HCT116 (cell line): ENCODE measurements around the gene POMT2. TPM values are rescaled to one million over a fixed set of nuclear protein-coding genes. Genes with fewer than 3 reads are reported as not detected.

Source experiments
- ATAC-seq: fragments of 200-7000 bp; cut with Tn5 transposase; 2 replicates; pipeline ENCODE4 v1.9.1; 2020; ENCODE audit warnings: mild to moderate bottlenecking, moderate library complexity
- BruUV-seq: library from RNA; stranded (reverse); fragments of 400-500 nt; replicated peaks from 2 replicates; lab custom pipeline; 2021; lab: Mats Ljungman, UMichigan
- CTCF ChIA-PET: fragments of 300-600 bp; sonication (Branson Sonifier 250); formaldehyde crosslinking; loops from one replicate; lab custom pipeline; 2021; ENCODE audit warnings: antibody characterized with exemption; lab: Charles Lee
- POLR2A ChIA-PET: fragments of 300-600, 350-600 bp; sonication (Branson Sonifier 250); formaldehyde crosslinking; loops from one replicate; lab custom pipeline; 2021; ENCODE audit warnings: antibody characterized with exemption; lab: Charles Lee
- RAD21 ChIA-PET, 2 experiments: fragments of 300-600 bp; sonication (Branson Sonifier 250); formaldehyde crosslinking; loops; one replicate each; lab custom pipeline; 2023; ENCODE audit warnings: low total read pairs in 2 of 2; ENCODE audit not compliant: uncharacterized antibody in 2 of 2, unreplicated experiment in 2 of 2, low non-redundant PET in 1 of 2; lab: Charles Lee
- DNase-seq: peaks from one replicate; pipeline ENCODE4 v3.0.0-alpha.2; 2010; ENCODE audit warnings: low read depth, low spot score
- H2AFZ ChIP-seq: fragments of 200-600 bp; shearing (Covaris generic), sonication (generic); 2 replicates; pipeline ENCODE4 v1.6.1; 2017; ENCODE audit warnings: low read depth, mixed run types, mixed read lengths, antibody characterized with exemption, low read length; ENCODE audit not compliant: poor library complexity, severe bottlenecking
- H3K27ac ChIP-seq: 2 replicates; pipeline ENCODE4 v1.5.1; 2012; ENCODE audit warnings: low read depth, low read length
- H3K27me3 ChIP-seq: fragments of 200-600 bp; sonication (generic); 2 replicates; pipeline ENCODE4 v1.6.1; 2016; ENCODE audit warnings: mixed run types, low read length, mixed read lengths; ENCODE audit not compliant: insufficient read depth
- H3K36me3 ChIP-seq, 2 experiments: fragments of 200-500 bp in 1 of 2; fragments of 200-600 bp in 1 of 2; sonication (Bioruptor generic) in 1 of 2; sonication (generic) in 1 of 2; 2 replicates each; pipeline versions ENCODE4 v1.5.1 to v1.6.1; 2014 to 2016; ENCODE audit warnings: low read length in 2 of 2, inconsistent platforms in 1 of 2, mixed read lengths in 1 of 2, mixed run types in 1 of 2; ENCODE audit not compliant: insufficient read depth in 2 of 2, control insufficient read depth in 1 of 2
- H3K4me1 ChIP-seq, 2 experiments: fragments of 200-600 bp in 1 of 2; sonication (generic) in 1 of 2; 2 replicates each; pipeline versions ENCODE4 v1.5.1 to v1.6.1; 2012 to 2017; ENCODE audit warnings: low read length in 2 of 2, inconsistent platforms in 1 of 2, mild to moderate bottlenecking in 1 of 2, mixed read lengths in 1 of 2, mixed run types in 1 of 2, moderate library complexity in 1 of 2; ENCODE audit not compliant: insufficient read depth in 2 of 2, control insufficient read depth in 1 of 2
- H3K4me2 ChIP-seq: fragments of 200-600 bp; sonication (generic); 2 replicates; pipeline ENCODE4 v1.6.1; 2017; ENCODE audit warnings: mixed run types, low read length, mixed read lengths
- H3K4me3 ChIP-seq, 2 experiments: fragments of 200-600 bp in 1 of 2; sonication (generic) in 1 of 2; replicated peaks in 1 of 2; 2 replicates each; pipeline ENCODE4 v1.5.1; 2011 to 2016; ENCODE audit warnings: low read length in 2 of 2, control low read depth in 1 of 2, low read depth in 1 of 2, mild to moderate bottlenecking in 1 of 2, mixed read lengths in 1 of 2, mixed run types in 1 of 2
- H3K79me2 ChIP-seq: fragments of 200-600 bp; sonication (generic); 2 replicates; pipeline ENCODE4 v1.6.1; 2017; ENCODE audit warnings: mild to moderate bottlenecking, mixed run types, low read length, moderate library complexity, mixed read lengths; ENCODE audit not compliant: insufficient read depth
- H3K9ac ChIP-seq: fragments of 200-600 bp; sonication (generic); 2 replicates; pipeline ENCODE4 v1.6.1; 2016; ENCODE audit warnings: low read length, mixed read lengths
- H3K9me2 ChIP-seq: fragments of 200-600 bp; sonication (generic), shearing (Covaris generic); 2 replicates; pipeline ENCODE4 v1.6.1; 2017; ENCODE audit warnings: mixed run types, mild to moderate bottlenecking, moderate library complexity; ENCODE audit not compliant: insufficient read depth
- H3K9me3 ChIP-seq, 2 experiments: fragments of 200-500 bp in 1 of 2; fragments of 200-600 bp in 1 of 2; sonication (Bioruptor generic) in 1 of 2; sonication (generic) in 1 of 2; 2 replicates each; pipeline ENCODE4 v1.6.1; 2014 to 2017; ENCODE audit warnings: low read length in 2 of 2, mixed read lengths in 2 of 2, inconsistent platforms in 1 of 2, low read depth in 1 of 2, mild to moderate bottlenecking in 1 of 2, mixed run types in 1 of 2, moderate library complexity in 1 of 2; ENCODE audit not compliant: control insufficient read depth in 1 of 2, insufficient read depth in 1 of 2
- H4K20me1 ChIP-seq: fragments of 200-600 bp; sonication (generic), shearing (Covaris generic); 2 replicates; pipeline ENCODE4 v1.6.1; 2017; ENCODE audit warnings: mixed run types, mild to moderate bottlenecking, moderate library complexity; ENCODE audit not compliant: insufficient read depth
- CBX3 ChIP-seq: IDR thresholded peaks from 2 replicates; pipeline ENCODE4 v1.6.1; 2012; ENCODE audit warnings: low read depth
- CEBPB ChIP-seq: IDR thresholded peaks from 2 replicates; pipeline ENCODE4 v1.6.1; 2012; ENCODE audit warnings: low read depth
- CTCF ChIP-seq, 3 experiments: fragments of 200-600 bp in 1 of 3; sonication (generic) in 1 of 3; IDR thresholded peaks in 2 of 3; conservative IDR thresholded peaks in 1 of 3; 2 replicates each; pipeline ENCODE4 v1.5.1; 2012 to 2017; ENCODE audit warnings: low read depth in 2 of 3, low read length in 2 of 3, antibody characterized with exemption in 1 of 3, borderline replicate concordance in 1 of 3, control low read depth in 1 of 3, mild to moderate bottlenecking in 1 of 3, mixed read lengths in 1 of 3, mixed run types in 1 of 3, moderate library complexity in 1 of 3; ENCODE audit not compliant: insufficient read depth in 1 of 3
- EGR1 ChIP-seq: IDR thresholded peaks from 2 replicates; pipeline ENCODE4 v1.6.1; 2012; ENCODE audit warnings: low read depth
- ELF1 ChIP-seq: IDR thresholded peaks from 2 replicates; pipeline ENCODE4 v1.6.1; 2012; ENCODE audit warnings: low read depth, borderline replicate concordance
- EZH2phosphoT487 ChIP-seq: fragments of 200-600 bp; IDR thresholded peaks from 2 replicates; pipeline ENCODE4 v1.6.1; 2018; ENCODE audit warnings: antibody characterized with exemption, borderline replicate concordance
- JUND ChIP-seq: IDR thresholded peaks from 2 replicates; pipeline ENCODE4 v1.6.1; 2012
- MAX ChIP-seq: IDR thresholded peaks from 2 replicates; pipeline ENCODE4 v1.6.1; 2012
- POLR2AphosphoS5 ChIP-seq: IDR thresholded peaks from 2 replicates; pipeline ENCODE4 v1.6.1; 2011; ENCODE audit warnings: mild to moderate bottlenecking, low read depth, low read length, moderate library complexity
- RAD21 ChIP-seq: IDR thresholded peaks from 2 replicates; pipeline ENCODE4 v1.6.1; 2012; ENCODE audit warnings: low read depth, mild to moderate bottlenecking
- SIN3A ChIP-seq: IDR thresholded peaks from 2 replicates; pipeline ENCODE4 v1.6.1; 2012; ENCODE audit warnings: low read depth
- TCF7L2 ChIP-seq: IDR thresholded peaks from 2 replicates; pipeline ENCODE4 v1.7.0; 2011; ENCODE audit warnings: borderline replicate concordance, inconsistent platforms; ENCODE audit not compliant: insufficient read depth, insufficient read length; ENCODE audit errors: extremely low read depth
- YY1 ChIP-seq: IDR thresholded peaks from 2 replicates; pipeline ENCODE4 v1.6.1; 2011; ENCODE audit warnings: low read length, low read depth, moderate library complexity, mild to moderate bottlenecking; ENCODE audit not compliant: insufficient replicate concordance; ENCODE audit errors: extremely low read depth
- ZBTB33 ChIP-seq: IDR thresholded peaks from 2 replicates; pipeline ENCODE4 v1.6.1; 2011; ENCODE audit warnings: mild to moderate bottlenecking, low read length, moderate library complexity; ENCODE audit not compliant: insufficient replicate concordance; ENCODE audit errors: extremely low read depth
- ZFX ChIP-seq: fragments of 450-650 bp; IDR thresholded peaks from 2 replicates; pipeline ENCODE4 v1.6.1; 2017
- ZNF274 ChIP-seq: fragments of 200-500 bp; sonication (Bioruptor generic); IDR thresholded peaks from 2 replicates; pipeline ENCODE4 v1.6.1; 2014; ENCODE audit warnings: mild to moderate bottlenecking, low read depth, low read length, inconsistent platforms
- intact Hi-C: fragments of 100-400 bp; cut with micrococcal nuclease; formaldehyde crosslinking; loops from 2 replicates; pipeline ENCODE4 v1.10.0; 2022
- total RNA-seq: library from RNA; stranded (reverse); gene quantifications from one replicate; pipeline ENCODE4 v1.2.1, GENCODE V29; 2021; ENCODE audit not compliant: unreplicated experiment
- TF ChIP-seq, protein P1 (sequence below): IDR thresholded peaks from 2 replicates; pipeline ENCODE4 v1.6.1; 2012; ENCODE audit warnings: low read depth

POMT2 gene
- total RNA-seq, 1 experiment from 2014 or later: 30.2 TPM

DNA sequence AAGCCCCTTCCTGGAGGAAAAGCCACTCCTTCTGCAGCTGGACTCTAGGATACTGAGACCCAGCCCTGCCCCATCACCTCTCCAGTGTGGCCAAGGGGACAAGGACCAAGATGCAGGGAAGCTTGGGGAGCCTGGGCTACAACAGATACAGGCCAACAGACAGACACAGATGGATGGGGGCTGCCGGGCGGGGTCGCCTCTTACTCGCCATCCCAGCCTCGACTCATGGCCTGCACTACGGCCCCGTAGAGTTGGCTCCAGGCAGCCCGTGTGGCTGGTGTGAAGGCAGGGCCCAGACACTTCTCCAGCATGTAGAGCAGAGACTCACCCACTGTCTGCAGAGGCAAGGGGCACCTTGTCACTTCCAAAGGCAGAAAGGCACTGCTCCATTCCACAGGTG is 54.3 kb downstream of the POMT2 start:
- Histone ChIP-seq H4K20me1 (no peaks in the 10 kb centered on the region), H3K36me3 (no peaks in the 10 kb centered on the region), H2AFZ (no peak overlapping the region), H3K9ac (no peak overlapping the region), H3K27me3 (no peaks in the 10 kb centered on the region), H3K9me2 (no peaks in the 10 kb centered on the region), H3K79me2 (no peaks in the 10 kb centered on the region), H3K4me3 (no peak overlapping the region), H3K9me3 (no peaks in the 10 kb centered on the region), H3K4me1 (no peaks in the 10 kb centered on the region), H3K4me2 (no peak overlapping the region), H3K27ac (no peak overlapping the region)
- intact Hi-C loops: no loop called here
- DNase-seq (no peak), ATAC-seq (no peak)
- ChIA-PET RAD21 (no interaction called here), POLR2A (no interaction called here), CTCF (no interaction called here)
- TF ChIP-seq SIN3A: no peak
- TF ChIP-seq ZFX: no peak
- TF ChIP-seq MAX: no peak
- no peak for TF ChIP-seq ZNF274
- TF ChIP-seq CBX3: no peak
- TF ChIP-seq ELF1: no peak
- TF ChIP-seq EZH2phosphoT487: no peak
- TF ChIP-seq RAD21: no peak
- TF ChIP-seq, protein P1, sequence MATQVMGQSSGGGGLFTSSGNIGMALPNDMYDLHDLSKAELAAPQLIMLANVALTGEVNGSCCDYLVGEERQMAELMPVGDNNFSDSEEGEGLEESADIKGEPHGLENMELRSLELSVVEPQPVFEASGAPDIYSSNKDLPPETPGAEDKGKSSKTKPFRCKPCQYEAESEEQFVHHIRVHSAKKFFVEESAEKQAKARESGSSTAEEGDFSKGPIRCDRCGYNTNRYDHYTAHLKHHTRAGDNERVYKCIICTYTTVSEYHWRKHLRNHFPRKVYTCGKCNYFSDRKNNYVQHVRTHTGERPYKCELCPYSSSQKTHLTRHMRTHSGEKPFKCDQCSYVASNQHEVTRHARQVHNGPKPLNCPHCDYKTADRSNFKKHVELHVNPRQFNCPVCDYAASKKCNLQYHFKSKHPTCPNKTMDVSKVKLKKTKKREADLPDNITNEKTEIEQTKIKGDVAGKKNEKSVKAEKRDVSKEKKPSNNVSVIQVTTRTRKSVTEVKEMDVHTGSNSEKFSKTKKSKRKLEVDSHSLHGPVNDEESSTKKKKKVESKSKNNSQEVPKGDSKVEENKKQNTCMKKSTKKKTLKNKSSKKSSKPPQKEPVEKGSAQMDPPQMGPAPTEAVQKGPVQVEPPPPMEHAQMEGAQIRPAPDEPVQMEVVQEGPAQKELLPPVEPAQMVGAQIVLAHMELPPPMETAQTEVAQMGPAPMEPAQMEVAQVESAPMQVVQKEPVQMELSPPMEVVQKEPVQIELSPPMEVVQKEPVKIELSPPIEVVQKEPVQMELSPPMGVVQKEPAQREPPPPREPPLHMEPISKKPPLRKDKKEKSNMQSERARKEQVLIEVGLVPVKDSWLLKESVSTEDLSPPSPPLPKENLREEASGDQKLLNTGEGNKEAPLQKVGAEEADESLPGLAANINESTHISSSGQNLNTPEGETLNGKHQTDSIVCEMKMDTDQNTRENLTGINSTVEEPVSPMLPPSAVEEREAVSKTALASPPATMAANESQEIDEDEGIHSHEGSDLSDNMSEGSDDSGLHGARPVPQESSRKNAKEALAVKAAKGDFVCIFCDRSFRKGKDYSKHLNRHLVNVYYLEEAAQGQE: no peak
- TF ChIP-seq JUND: no peak
- no peak for TF ChIP-seq CEBPB
- no peak for TF ChIP-seq CTCF (IDR thresholded peaks at IDR 0.05 in 2 of 3, conservative IDR thresholded peaks at IDR 0.05 in 1 of 3; ENCODE audit: borderline replicate concordance in 1 of 3, insufficient read depth in 1 of 3, low read depth in 2 of 3, low read length in 2 of 3)
- TF ChIP-seq EGR1: no peak
- TF ChIP-seq YY1: no peak
- no peak for TF ChIP-seq ZBTB33
- TF ChIP-seq TCF7L2: no peak
- TF ChIP-seq POLR2AphosphoS5: no peak
- no TSS peak for BruUV-seq
